H1 (cell line): ENCODE measurements around the gene ANGPTL8. TPM values are rescaled to one million over a fixed set of nuclear protein-coding genes. Genes with fewer than 3 reads are reported as not detected.

Experiments
- CTCF ChIA-PET: fragments of 300-600 bp; sonication (Branson Sonifier 250); formaldehyde crosslinking; loops from one replicate; lab custom pipeline; 2021; ENCODE audit not compliant: partially characterized antibody; lab: Charles Lee
- POLR2A ChIA-PET: fragments of 300-600 bp; sonication (Branson Sonifier 250); formaldehyde crosslinking; loops from one replicate; lab custom pipeline; 2021; ENCODE audit warnings: inconsistent platforms; ENCODE audit not compliant: partially characterized antibody; lab: Charles Lee
- DNase-seq, 2 experiments: peaks; one replicate each; pipeline versions ENCODE4 v3.0.0 to v3.0.0-alpha.2; 2010 to 2022; ENCODE audit warnings: low spot score in 2 of 2, low read depth in 1 of 2, mixed read lengths in 1 of 2
- FAIRE-seq: peaks from 2 replicates; lab custom pipeline; 2011; peaks lifted over from hg19 to GRCh38; lab: Jason Lieb, UNC
- H2AFZ ChIP-seq: 2 replicates; pipeline ENCODE4 v1.8.1; 2012; ENCODE audit warnings: low read length, inconsistent platforms
- H2AK5ac ChIP-seq: 2 replicates; pipeline ENCODE4 v1.6.1; 2013; ENCODE audit warnings: low read depth, low read length
- H2BK120ac ChIP-seq: replicated peaks from 2 replicates; pipeline ENCODE3; 2013; ENCODE audit warnings: low read depth, low read length, inconsistent platforms
- H2BK12ac ChIP-seq: 2 replicates; pipeline ENCODE4 v1.6.1; 2013; ENCODE audit warnings: low read depth, low read length
- H2BK15ac ChIP-seq: 2 replicates; pipeline ENCODE4 v1.6.1; 2013; ENCODE audit warnings: low read length
- H2BK20ac ChIP-seq: 2 replicates; pipeline ENCODE4 v1.6.1; 2013; ENCODE audit warnings: low read length
- H2BK5ac ChIP-seq: 2 replicates; pipeline ENCODE4 v1.6.1; 2013; ENCODE audit warnings: low read depth, low read length
- H3K14ac ChIP-seq: 2 replicates; pipeline ENCODE4 v1.6.1; 2013; ENCODE audit warnings: inconsistent platforms; ENCODE audit not compliant: insufficient read length
- H3K18ac ChIP-seq: 2 replicates; pipeline ENCODE4 v1.6.1; 2013; ENCODE audit warnings: low read length; ENCODE audit errors: extremely low read depth
- H3K23ac ChIP-seq: 2 replicates; pipeline ENCODE4 v1.6.1; 2013; ENCODE audit warnings: inconsistent platforms; ENCODE audit not compliant: insufficient read length
- H3K23me2 ChIP-seq: 2 replicates; pipeline ENCODE4 v1.6.1; 2013; ENCODE audit warnings: low read depth, low read length
- H3K27ac ChIP-seq: 2 replicates; pipeline ENCODE4 v1.6.1; 2011; ENCODE audit warnings: low read depth, low read length, inconsistent platforms
- H3K27me3 ChIP-seq, 4 experiments: replicated peaks in 1 of 4; 1 replicate in 1 of 4; 2 replicates in 3 of 4; pipeline versions ENCODE4 v1.6.1 to v1.8.1; 2011 to 2013; ENCODE audit warnings: low read length in 3 of 4, mild to moderate bottlenecking in 3 of 4, inconsistent platforms in 2 of 4, mixed read lengths in 2 of 4, moderate library complexity in 1 of 4; ENCODE audit not compliant: control insufficient read depth in 3 of 4, insufficient read depth in 3 of 4; ENCODE audit errors: extremely low read depth in 1 of 4
- H3K36me3 ChIP-seq, 4 experiments: 2 replicates each; pipeline versions ENCODE4 v1.6.1 to v1.8.1; 2011 to 2013; ENCODE audit warnings: mild to moderate bottlenecking in 4 of 4, low read length in 3 of 4, moderate library complexity in 2 of 4, control low read depth in 1 of 4, inconsistent platforms in 1 of 4; ENCODE audit not compliant: insufficient read depth in 4 of 4, control insufficient read depth in 2 of 4
- H3K4ac ChIP-seq: replicated peaks from 2 replicates; pipeline ENCODE3; 2013; ENCODE audit warnings: low read length, low read depth, mixed read lengths, inconsistent platforms; ENCODE audit not compliant: insufficient read length
- H3K4me1 ChIP-seq, 4 experiments: replicated peaks in 1 of 4; 1 replicate in 1 of 4; 2 replicates in 3 of 4; pipeline versions ENCODE4 v1.6.1 to v1.8.1; 2011 to 2013; ENCODE audit warnings: low read length in 3 of 4, inconsistent platforms in 2 of 4, mixed read lengths in 1 of 4; ENCODE audit not compliant: insufficient read depth in 4 of 4, control insufficient read depth in 3 of 4
- H3K4me2 ChIP-seq, 2 experiments: 2 replicates each; pipeline versions ENCODE4 v1.6.1 to v1.8.1; 2011 to 2013; ENCODE audit warnings: low read depth in 2 of 2, low read length in 2 of 2, control low read depth in 1 of 2, inconsistent platforms in 1 of 2, mild to moderate bottlenecking in 1 of 2; ENCODE audit not compliant: insufficient read depth in 1 of 2
- H3K4me3 ChIP-seq, 4 experiments: fragments of 200-600, 300-600 bp in 1 of 4; sonication (generic), shearing (Covaris generic), sonication (Bioruptor Twin) in 1 of 4; 2 replicates each; pipeline versions ENCODE4 v1.5.1 to v1.8.1; 2011 to 2016; ENCODE audit warnings: low read length in 4 of 4, low read depth in 3 of 4, control low read depth in 2 of 4, inconsistent platforms in 2 of 4, mild to moderate bottlenecking in 2 of 4, mixed read lengths in 1 of 4, moderate library complexity in 1 of 4; ENCODE audit not compliant: insufficient read depth in 2 of 4; ENCODE audit errors: extremely low read depth in 1 of 4
- H3K56ac ChIP-seq: replicated peaks from 2 replicates; pipeline ENCODE3; 2013; ENCODE audit warnings: low read depth, mild to moderate bottlenecking, mixed read lengths, low read length, inconsistent platforms; ENCODE audit not compliant: insufficient read length
- H3K79me1 ChIP-seq: 2 replicates; pipeline ENCODE4 v1.6.1; 2013; ENCODE audit warnings: low read depth, low read length, control low read depth
- H3K79me2 ChIP-seq, 2 experiments: 2 replicates each; pipeline versions ENCODE4 v1.6.1 to v1.8.1; 2012 to 2013; ENCODE audit warnings: low read length in 2 of 2, mild to moderate bottlenecking in 2 of 2, inconsistent platforms in 1 of 2; ENCODE audit not compliant: insufficient read depth in 2 of 2, control insufficient read depth in 1 of 2
- H3K9ac ChIP-seq, 4 experiments: replicated peaks in 1 of 4; 1 replicate in 1 of 4; 2 replicates in 3 of 4; pipeline versions ENCODE4 v1.6.1 to v1.8.1; 2011 to 2013; ENCODE audit warnings: low read depth in 3 of 4, low read length in 3 of 4, control low read depth in 2 of 4, mild to moderate bottlenecking in 2 of 4, moderate library complexity in 2 of 4, inconsistent platforms in 1 of 4; ENCODE audit errors: extremely low read depth in 1 of 4
- H3K9me3 ChIP-seq, 2 experiments: 2 replicates each; pipeline versions ENCODE4 v1.6.1 to v1.8.1; 2012 to 2013; ENCODE audit warnings: mild to moderate bottlenecking in 2 of 2, moderate library complexity in 2 of 2, control low read depth in 1 of 2, inconsistent platforms in 1 of 2, low read depth in 1 of 2, low read length in 1 of 2, mixed read lengths in 1 of 2; ENCODE audit not compliant: insufficient read depth in 2 of 2
- H4K20me1 ChIP-seq, 2 experiments: replicated peaks in 1 of 2; 2 replicates each; pipeline versions ENCODE3 to v1.8.1; 2011 to 2013; ENCODE audit warnings: inconsistent platforms in 2 of 2, low read length in 2 of 2, mild to moderate bottlenecking in 1 of 2; ENCODE audit not compliant: insufficient read depth in 2 of 2, control insufficient read depth in 1 of 2
- H4K5ac ChIP-seq: 2 replicates; pipeline ENCODE4 v1.6.1; 2013; ENCODE audit warnings: low read length, low read depth, mixed read lengths, inconsistent platforms; ENCODE audit not compliant: insufficient read length
- H4K8ac ChIP-seq: 2 replicates; pipeline ENCODE4 v1.8.0; 2013; ENCODE audit warnings: mild to moderate bottlenecking, moderate library complexity, low read length, inconsistent platforms; ENCODE audit not compliant: insufficient read depth; ENCODE audit errors: extremely low read depth
- H4K91ac ChIP-seq: replicated peaks from 2 replicates; pipeline ENCODE3; 2013; ENCODE audit warnings: low read length, mixed read lengths, inconsistent platforms; ENCODE audit not compliant: insufficient read length
- HDAC2 ChIP-seq, 2 experiments: fragments of 300-600 bp in 1 of 2; sonication (generic) in 1 of 2; IDR thresholded peaks; 2 replicates each; pipeline ENCODE4 v1.6.1; 2011 to 2012; ENCODE audit warnings: low read depth in 2 of 2, low read length in 2 of 2, mild to moderate bottlenecking in 2 of 2, moderate library complexity in 2 of 2, borderline replicate concordance in 1 of 2, inconsistent platforms in 1 of 2
- KDM1A ChIP-seq: fragments of 200-600, 300-600 bp; sonication (generic); IDR thresholded peaks from 2 replicates; pipeline ENCODE4 v1.7.1; 2016; ENCODE audit warnings: mild to moderate bottlenecking, low read length, borderline replicate concordance
- SUZ12 ChIP-seq: fragments of 200-600 bp; sonication (generic); IDR thresholded peaks from 2 replicates; pipeline ENCODE4 v1.6.1; 2012; ENCODE audit warnings: mild to moderate bottlenecking, inconsistent platforms, low read length, moderate library complexity, mixed read lengths
- WGBS, 2 experiments: shearing (Covaris generic) in 1 of 2; methylation state at CpG; one replicate each; pipeline versions ENCODE4 v1.1.6 to v1.1.7; 2013 to 2015; ENCODE audit warnings: low lambda C conversion rate in 2 of 2, mixed read lengths in 2 of 2, inconsistent platforms in 1 of 2, low coverage in 1 of 2, missing lambda C conversion rate in 1 of 2; ENCODE audit not compliant: insufficient replicate concordance in 2 of 2, insufficient coverage in 1 of 2, insufficient read length in 1 of 2; ENCODE audit errors: extremely low coverage in 1 of 2, missing lambda C conversion rate in 1 of 2; 5-methylcytosine and 5-hydroxymethylcytosine counted together
- polyA plus RNA-seq, 7 experiments: library from polyadenylated mRNA; depleted of rRNA in 3 of 7; stranded (reverse) in 5 of 7; unstranded in 2 of 7; fragments of >200 nt in 5 of 7; fragments of 200-250 nt in 2 of 7; gene quantifications; 1 replicate in 5 of 7; 2 replicates in 1 of 7; 4 replicates in 1 of 7; pipeline versions ENCODE4 v1.2.1 to v1.2.3, GENCODE V29; 2011 to 2013; ENCODE audit warnings: missing spikeins in 2 of 7, mixed read lengths in 2 of 7
- total RNA-seq: library from RNA; stranded (reverse); fragmentation: NEBNext Ultra II Directional; extraction: Animal tissue kit (Norgen Biotek cat#: 25700); gene quantifications from 2 replicates; pipeline ENCODE4 v1.2.1, GENCODE V29; 2021

Gene ANGPTL8
- total and polyA plus RNA-seq, 2 of the 8 experiments (the other 6 are each of a cell fraction or from before 2014, with no cell fraction given): not detected

DNA sequence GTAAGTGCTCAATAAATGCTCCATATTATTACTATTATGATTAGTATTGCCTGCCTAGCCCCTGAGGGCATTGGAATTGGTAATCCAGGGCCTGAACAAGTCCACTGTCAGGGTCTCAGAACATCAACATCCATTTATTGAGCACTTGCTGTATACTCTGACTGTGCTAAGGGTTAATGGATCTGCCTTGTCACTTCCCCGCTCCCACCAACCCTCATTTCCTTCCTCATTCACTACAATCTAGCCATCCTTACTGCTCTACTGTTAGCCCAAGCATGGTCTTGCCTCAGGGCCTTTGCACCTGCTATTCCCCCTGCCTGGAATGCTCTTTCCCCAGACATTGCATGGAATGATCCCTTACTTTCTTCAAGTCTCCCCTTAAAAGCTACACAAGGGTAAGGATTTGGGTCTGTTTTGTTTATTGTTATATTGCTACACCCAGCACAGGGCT is 12.7 kb upstream of the ANGPTL8 start:
- Histone ChIP-seq H3K9ac (no peak overlapping the region), H3K36me3 (peaks cover 7 to 11% (median 8%) of the 10 kb centered on the region in 4 experiments), H3K4ac (no peak overlapping the region), H3K4me3 (no peak overlapping the region), H3K27me3 (no peaks in the 10 kb centered on the region), H3K4me1 (no peaks in the 10 kb centered on the region), H3K9me3 (peaks cover 0 to 4% of the 10 kb centered on the region in 2 experiments; a peak in 1 of 4 replicates), H2AK5ac (no peak overlapping the region), H3K27ac (no peak overlapping the region), H2BK5ac (no peak overlapping the region), H3K79me2 (no peaks in the 10 kb centered on the region), H3K23ac (no peak overlapping the region), H4K8ac (no peak overlapping the region), H2BK120ac (no peak overlapping the region), H2BK12ac (no peak overlapping the region), H3K79me1 (no peaks in the 10 kb centered on the region), H2BK20ac (no peak overlapping the region), H4K20me1 (peaks cover 0 to 6% of the 10 kb centered on the region in 2 experiments), H3K23me2 (no peaks in the 10 kb centered on the region; the same call in 1 of the 2 replicates), H2BK15ac (no peak overlapping the region), H4K5ac (no peak overlapping the region), H4K91ac (no peak overlapping the region), H3K18ac (no peak overlapping the region), H3K14ac (no peak overlapping the region)
- ChIA-PET POLR2A (interaction anchor here (1.2 kb wide), 1 partner anchor 29 kb away, joined by 3 read pairs; no protein-coding TSS in a partner anchor), CTCF (interaction anchor here (0.6 to 2.2 kb wide), 5 partner anchors 16 to 101 kb away, joined by 3 to 10 read pairs (median 4); no protein-coding TSS in a partner anchor)
- FAIRE-seq: no peak
- 81% methylated on average over 1 of the region's 1 CpG; no CpG with 5 or more reads in 1 of the 2 experiments for WGBS, 2 experiments
- no peak for DNase-seq
- peak in 1 of 2 experiments; percentile 69; a peak in 1 of 4 replicates for TF ChIP-seq HDAC2 (IDR thresholded peaks at IDR 0.05; ENCODE audit: borderline replicate concordance in 1 of 2, low read depth in 2 of 2, low read length in 2 of 2)
- peak; percentile 84 for TF ChIP-seq KDM1A
- no peak for TF ChIP-seq SUZ12
- TF ChIP-seq, all 59 proteins: peak for 2
- Histone ChIP-seq H2AFZ (no peak overlapping the region), H3K56ac (no peak overlapping the region), H3K4me2 (no peak overlapping the region)
